Fibroblast of skin of right biceps (primary cell): ENCODE measurements around the gene SCN4B.
A peak's percentile ranks its signal among the peaks of the same experiment; 100 is the strongest.

Experiments
- DNase-seq: peaks from one replicate; pipeline ENCODE4 v3.0.0-alpha.2; 2013

Gene SCN4B

DNA sequence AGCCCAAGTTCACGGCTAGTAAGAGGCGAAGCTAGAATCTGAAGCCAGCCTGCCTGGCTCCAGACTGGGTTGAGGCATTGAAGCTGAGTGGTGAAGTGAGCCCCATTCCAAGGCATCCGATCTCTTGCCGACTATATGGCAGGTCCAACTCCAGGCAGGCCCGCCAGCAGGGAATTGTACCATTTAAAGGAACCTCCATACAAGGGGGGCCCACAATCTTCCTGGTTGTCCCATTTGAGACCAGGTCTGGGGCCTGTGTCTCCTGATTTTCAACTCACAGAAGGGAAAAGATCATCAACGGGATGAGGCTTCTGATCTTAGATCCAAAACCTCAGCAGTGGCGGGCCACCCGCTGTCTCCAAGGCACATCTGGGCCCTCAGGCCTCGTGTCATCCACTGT is 19.7 kb upstream of the SCN4B start:
- DNase-seq: no peak

GRCh38 chr11:118171269-118172062 is 18.8 kb upstream of the SCN4B start:
- DNase-seq: peak; percentile 47

DNA sequence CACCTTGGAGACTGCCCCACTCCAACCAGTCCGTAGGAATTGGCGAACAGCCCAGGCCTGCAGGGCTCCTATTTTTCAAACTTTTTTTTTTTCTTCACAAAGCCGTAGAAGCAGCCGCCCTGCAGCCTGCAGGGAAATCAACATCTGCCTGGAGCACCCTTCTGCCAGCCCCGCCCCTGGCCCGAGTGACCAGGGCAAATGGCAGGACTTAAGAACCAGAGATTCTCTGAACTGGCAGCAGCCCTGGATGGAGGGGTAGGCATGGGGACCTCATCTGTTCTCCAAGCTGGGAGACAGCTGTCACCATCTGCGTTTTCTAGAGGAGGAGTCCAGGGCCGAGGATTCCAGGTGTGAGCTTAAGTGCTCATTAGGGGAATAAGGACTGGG is 18.3 kb upstream of the SCN4B start:
- DNase-seq: no peak

DNA sequence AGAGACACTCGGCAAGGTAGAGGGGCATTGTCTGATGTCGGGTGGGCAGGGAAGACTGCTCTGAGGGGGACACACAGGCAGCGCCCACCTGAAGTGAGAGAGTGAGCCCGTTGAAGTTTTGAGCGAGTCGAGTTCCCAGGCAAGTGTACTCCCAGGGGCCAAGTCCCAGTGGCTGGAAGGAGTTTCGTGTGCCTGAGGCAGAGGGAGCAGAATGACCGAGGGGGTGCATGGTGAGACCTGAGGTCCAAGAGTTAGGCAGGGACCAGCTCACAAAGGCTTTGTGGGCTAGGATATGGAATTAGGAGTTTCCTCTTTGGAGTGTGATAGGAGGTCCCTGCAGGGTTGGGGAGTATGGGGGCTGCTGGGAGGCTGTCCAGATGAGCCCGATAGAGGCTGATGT is 17.6 kb upstream of the SCN4B start:
- no peak for DNase-seq

DNA sequence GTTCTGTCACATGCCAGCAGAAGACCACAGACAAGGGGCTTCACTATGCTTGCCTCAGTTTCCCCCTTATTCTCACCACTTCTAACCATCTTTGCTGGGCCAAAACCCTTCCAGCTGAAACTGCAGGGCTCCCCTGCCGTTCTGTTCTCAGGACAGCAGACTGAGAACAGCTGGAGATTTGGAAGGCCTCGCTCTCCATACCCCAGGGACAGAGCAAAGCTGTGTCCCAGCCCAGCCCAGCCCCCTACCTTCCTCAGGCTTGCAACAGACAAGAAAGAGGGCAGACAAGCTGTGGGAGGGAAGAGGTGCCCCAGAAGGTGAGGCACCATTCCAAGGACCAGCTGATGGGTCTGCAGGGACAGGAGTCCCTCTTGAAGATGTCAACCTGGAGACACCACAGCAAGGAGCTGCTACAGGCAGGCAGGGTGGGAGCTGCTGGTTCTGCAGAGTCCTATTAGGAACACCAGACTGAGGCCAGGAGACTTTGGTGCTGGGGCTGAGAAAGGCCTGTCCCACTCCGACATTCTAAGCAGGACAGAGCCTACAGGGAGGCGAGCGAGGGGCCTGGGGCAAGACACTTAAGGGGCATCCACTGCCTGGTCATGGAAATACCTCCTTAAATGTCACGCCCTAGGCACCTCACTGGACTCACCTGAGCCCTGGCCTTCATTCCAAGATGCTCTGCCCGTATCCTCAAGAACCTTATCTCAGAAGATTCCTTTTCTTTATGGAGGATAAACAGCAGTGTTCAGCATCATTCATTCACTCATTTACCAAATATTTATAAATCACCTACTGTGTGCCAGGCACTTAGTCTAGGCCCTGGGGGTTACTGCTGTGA is 16.9 kb upstream of the SCN4B start:
- no peak for DNase-seq

DNA sequence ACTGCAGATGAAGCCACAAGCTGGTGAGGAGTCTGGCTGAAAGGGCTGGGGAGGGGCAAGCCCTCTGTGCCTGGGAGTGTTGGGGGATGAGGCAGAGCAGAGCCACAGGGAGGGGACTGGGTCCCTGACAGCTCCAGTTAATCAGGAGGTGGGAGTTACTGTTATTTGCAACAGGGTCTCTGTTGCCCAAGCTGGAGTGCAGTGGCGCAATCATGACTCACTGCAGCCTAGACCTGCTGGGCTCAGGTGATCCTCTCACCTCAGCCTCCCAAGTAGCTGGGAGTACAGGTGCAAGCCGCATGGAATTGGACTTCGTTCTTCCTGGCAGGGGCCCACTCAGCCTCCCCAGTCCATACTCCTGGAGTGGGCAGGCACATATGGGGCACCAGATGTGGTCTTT is 16.1 kb upstream of the SCN4B start:
- DNase-seq: no peak

DNA sequence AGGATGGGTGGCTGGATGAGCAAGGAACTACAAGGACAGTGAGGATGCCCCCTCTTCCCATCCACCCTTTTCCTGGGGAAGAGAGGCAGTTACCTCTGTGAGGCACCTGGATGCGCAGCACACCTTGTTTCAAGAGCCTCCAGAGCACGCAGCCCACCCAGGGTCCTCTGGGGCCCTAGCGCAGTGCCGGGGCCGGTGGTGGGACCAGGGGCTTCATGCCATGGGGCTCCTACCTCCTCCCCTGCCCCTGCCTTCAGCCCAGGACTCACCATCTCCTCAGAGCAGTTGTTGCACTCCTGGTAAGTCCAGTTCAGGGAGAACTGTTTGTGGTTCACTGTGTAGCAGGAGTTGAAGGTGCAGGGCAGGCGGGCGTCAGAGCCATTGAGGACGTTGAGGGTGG is 15.7 kb upstream of the SCN4B start:
- no peak for DNase-seq

DNA sequence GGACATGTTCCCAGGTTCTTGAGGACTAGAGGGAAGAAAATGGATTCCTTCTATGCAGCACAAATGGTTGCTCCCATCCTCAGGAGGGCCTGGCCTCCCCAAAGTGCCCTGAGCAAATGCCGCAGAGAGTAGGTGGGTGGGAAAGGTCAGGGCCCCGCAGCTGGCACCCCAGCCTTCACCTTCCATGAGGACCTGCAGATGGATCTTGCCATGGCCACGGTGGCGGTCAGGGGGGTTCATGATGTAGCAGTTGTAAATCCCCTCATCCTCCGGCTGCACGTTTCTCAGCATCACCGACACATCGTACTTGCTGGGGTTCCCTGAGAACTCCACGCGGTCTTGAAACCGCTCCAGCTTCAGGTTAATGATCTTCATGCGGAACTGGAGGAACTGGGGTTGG is 15.3 kb upstream of the SCN4B start:
- no peak for DNase-seq

- DNase-seq: no peak
These were observed 14.6 kb upstream of the SCN4B start for GRCh38 chr11:118167253-118167652.

GRCh38 chr11:118166641-118167040 is 14.0 kb upstream of the SCN4B start:
- no peak for DNase-seq

DNA sequence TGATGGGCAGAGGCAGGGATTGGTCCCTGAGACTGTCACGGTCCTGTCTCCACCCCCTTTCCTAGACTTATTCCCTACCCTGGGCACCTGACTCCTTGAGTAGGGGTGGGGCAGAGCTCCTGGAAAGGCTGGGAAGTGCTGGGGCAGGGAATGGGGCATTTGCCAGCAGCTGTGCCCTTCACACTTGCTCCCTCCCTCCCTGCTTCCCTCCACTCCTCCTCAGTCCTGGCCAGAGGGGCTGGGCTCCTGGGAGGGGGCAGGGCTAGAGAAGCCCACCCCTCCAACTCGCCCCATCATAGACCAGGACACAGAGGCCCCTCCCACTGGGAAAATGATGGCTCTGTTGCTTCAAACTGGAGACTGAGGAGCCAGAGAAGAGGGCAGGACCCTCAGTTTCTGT is 12.3 kb upstream of the SCN4B start:
- DNase-seq: no peak

GRCh38 chr11:118163494-118163893 is 10.9 kb upstream of the SCN4B start:
- no peak for DNase-seq

- no peak for DNase-seq
These were observed 10.2 kb upstream of the SCN4B start for GRCh38 chr11:118162846-118163245.

DNA sequence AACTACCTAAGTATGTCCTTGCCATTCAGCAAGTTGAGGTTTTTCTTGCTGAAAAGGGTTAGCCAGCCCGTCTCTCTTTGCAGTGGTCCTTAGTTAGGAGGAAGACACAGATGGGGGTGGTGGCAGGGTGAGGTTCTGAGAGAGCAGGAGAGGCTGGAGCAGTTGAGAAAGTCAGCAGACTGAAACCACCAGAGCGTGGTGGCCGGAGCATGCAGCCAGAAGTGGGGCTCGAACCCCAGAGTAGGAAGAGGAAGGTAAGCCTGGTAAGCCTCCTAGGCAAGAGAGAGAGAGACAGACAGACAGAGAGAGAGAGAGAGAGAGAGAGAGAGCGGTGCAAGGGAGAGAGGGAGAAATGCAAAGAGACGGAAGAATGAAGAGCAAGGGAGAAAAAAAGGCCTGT is 9.2 kb upstream of the SCN4B start:
- no peak for DNase-seq

DNA sequence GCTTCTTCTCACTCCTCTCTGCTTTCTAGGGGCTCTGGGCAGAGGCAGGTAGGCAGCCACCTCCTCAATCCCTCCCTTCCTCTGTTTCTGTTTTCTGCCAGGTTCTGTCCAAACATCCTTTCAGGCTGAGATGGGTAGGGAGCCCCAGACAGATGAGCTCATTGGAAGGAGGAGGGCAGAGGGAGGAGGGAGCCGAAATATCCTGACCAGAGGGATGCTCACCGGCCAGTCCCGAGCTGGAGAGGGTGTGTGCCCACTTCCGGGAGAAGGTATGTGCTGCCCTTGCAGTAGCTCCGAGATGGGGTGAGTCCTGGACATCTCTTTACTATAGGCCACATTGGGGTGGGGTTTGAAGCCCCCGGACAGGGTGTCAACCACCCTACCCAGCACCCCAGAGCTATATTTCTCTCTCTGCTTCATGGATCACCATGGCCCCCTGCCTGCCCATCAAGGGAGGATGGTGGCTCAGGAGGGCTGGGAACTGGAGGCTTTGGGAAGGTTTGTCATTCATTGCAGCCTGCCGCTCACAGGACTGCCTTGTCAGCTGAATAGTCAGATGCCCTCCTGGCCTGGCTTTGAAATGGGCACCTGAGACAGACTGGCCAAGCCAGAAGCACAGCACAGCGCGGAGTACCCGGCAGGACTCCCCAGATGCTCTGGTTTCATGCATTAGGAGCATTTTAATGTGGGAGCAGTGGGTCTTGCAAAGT is 4.7 kb upstream of the SCN4B start:
- DNase-seq: no peak

- no peak for DNase-seq
These were observed 4.0 kb upstream of the SCN4B start for GRCh38 chr11:118156531-118157185.

DNA sequence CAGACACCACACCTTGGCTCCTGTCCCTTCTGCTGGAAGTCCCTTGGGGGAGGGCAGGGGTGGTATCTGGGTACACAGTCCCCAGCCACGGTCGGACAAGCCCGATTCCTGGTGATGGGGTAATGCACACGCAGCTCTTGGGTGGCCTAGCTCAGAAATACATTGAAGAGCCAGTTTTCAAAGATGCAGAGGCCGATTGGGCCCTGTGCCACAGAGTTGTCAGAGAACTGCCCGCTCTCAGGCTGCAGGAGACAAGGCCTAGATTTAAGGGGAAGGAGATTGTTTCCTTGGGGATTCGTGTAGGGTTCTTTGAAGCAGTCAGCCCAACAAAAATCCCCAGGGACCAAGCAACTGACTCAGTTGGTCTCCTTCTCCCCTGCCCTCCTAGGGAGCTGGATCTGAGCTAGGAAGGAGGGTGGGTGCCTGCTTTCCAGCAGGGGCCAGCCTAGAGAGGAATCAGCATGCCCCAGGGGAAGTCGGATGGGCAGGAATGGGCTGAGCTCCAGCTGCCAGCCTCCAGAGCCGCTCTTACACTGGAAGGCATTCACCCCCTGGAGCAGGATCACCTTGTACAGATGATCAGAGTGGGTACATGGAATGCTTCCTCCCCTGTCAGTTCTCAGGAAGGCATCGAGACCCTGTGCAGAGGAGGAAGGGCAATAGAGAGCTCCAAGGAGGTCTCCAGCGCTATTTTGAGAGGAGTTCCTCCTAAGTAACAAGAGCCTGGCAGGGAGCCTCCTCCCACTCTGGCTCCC is 3.3 kb upstream of the SCN4B start:
- DNase-seq: no peak

GRCh38 chr11:118154641-118155040 is 2.0 kb upstream of the SCN4B start:
- no peak for DNase-seq

DNA sequence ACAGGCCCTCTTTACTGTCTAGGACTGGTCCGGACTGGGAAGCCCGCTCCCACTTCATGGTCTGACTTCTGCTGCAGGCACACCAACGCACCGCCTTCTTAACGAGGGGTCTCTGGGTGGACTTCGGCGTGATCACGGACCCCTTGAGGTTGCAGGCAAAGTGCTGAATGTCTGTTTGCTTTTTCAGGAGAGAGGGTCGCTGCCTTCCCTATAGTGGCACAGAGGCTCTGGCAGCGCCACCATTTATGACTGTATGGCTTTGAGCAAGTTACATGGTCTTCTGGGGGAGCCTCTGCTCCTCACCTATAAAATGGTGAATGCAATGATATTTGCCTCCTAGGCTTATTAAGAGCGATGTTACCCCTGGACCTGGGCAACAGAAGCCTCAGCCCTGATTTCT is 1.4 kb upstream of the SCN4B start:
- DNase-seq: no peak

DNA sequence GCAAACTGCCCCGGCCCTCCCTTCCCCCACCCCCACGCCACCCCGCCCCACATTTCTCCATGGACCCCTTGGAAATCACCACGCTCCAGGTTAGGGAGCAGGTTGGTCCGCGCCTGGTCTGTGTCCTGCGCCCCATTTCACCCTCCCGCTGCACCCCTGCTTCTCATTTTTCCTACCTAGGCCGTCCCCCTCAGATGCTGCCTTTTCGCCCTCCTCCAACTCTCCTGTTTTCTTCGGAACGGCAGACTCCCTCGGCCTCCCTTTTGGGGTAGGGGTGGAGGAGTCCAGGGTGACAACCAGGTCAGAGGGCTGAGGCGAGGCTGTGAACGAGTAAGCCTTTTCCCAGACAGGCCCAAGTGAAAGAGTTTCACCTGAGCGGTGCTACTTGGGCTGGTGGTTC is 893 bp upstream of the SCN4B start:
- no peak for DNase-seq

GRCh38 chr11:118152020-118152551 is 537 bp downstream of the SCN4B start:
- no peak for DNase-seq

GRCh38 chr11:118151431-118151830 is 1.2 kb downstream of the SCN4B start:
- DNase-seq: peak; percentile 15
